Measurements from ENCODE around the gene SMIM21. TPM values are rescaled to one million over a fixed set of nuclear protein-coding genes. Genes with fewer than 3 reads are reported as not detected.

SMIM21 gene
- total RNA-seq, 1 experiment from 2014 or later: not detected

DNA sequence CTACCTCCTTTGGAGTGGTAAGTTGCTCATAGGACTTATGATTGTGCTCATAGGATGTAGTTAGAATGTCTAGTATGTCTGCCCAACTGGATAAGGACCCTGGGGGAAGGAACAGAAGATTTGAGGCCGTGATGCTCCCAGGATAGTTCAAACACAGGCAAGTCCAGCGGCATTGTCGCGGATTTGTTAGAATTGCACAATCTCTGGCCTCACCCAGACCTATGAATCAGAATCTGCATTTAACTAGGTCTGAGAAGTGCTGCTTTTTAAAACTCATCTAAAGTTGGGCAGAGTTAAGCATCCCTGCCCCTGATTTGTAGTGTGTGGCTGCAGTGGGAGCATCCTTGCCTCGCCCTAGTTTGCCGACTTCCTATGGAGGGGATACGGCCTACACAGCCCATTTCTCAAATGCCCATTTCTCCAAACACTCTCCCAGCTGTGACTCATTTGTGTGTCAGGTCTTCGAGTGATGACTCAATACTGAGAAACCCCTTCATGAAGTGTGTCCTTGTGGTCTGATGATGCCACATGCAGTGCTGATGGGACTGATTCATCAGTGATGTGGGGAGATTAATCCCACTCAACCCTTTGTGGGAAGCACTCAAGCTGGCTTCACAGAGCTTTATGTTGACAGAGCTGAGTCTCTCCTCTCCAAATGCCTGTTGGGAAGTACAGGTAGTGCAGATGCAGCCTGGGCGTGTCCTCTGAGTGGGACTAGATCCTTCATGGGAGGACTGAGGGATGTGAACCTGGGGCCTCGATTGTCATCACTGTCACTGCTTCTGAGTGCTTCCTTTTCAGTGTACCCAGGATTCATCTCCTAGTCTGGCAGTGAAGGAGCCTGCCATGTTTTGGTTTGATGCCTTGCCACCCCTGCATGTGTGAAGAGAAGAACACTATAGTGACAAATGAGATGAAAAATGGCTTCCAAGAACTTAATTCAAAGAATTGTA lies 18.7 kb downstream of the SMIM21 start:
- CTCF ChIA-PET: no interaction called here

DNA sequence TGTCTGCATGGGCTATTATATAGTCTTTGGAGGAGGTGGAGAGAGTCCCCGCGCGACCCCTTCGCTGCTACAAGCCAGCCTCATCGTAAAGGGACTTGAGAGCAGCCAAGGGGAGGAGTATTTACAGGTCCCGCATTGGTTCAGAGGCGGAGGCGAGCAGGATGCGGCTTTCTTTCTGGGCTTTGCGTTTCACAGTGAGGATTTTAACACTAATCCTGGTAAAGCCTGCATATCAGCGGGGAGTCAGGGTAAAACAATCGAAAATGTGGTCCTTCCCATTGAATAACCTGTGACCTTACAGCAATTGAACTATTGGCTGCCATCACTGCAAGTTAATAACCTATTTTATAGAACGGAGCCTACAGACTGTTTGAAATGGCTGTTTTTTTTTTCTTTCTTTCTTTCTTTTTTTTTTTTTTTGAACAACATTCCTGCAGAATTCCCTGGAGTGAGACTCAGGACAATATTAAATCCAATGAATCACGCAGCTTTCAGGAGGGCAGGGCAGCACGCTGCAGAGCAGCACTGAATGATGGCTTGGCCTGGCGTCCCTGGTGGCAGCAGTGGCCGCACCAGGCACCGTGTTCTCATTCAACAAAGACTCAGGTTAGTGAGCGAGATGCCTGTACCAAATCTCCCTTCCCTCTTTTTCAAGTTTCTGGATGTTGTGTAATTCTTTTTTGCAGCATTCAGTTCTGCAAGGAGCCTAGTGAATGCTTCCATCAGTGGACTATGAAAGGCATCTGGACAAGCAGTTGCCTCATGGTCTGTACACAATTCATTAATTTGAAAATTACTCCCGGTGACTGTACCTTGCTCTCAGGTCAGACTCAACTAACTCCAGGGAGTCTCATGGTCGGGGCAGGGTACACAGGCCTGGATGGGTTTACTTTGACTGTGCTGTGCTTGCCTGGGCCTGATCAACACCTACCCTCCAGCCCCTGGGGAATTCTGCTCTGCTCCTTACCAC lies 19.8 kb downstream of the SMIM21 start:
- ChIA-PET POLR2A (no interaction called here), CTCF (no interaction called here)
- Mint-ChIP-seq H3K36me3 (ENCODE audit: insufficient read depth, unreplicated experiment) (no peaks in the 10 kb centered on the region), H3K4me1 (ENCODE audit: low read depth, unreplicated experiment) (no peaks in the 10 kb centered on the region), H3K4me3 (ENCODE audit: unreplicated experiment) (no peak overlapping the region), H3K27ac (ENCODE audit: unreplicated experiment) (no peak overlapping the region), H3K27me3 (ENCODE audit: insufficient read depth, unreplicated experiment) (peaks cover 4% of the 10 kb centered on the region), H3K9me3 (ENCODE audit: unreplicated experiment) (no peaks in the 10 kb centered on the region)
- Histone ChIP-seq H3K27me3 (replicated peaks; ENCODE audit: control insufficient read depth, insufficient read depth, low read length) (no peaks in the 10 kb centered on the region), H3K9me3 (no peaks in the 10 kb centered on the region), H3K36me3 (ENCODE audit: control insufficient read depth, insufficient read depth, low read length) (no peaks in the 10 kb centered on the region), H3K4me3 (ENCODE audit: low read depth, low read length) (no peak overlapping the region), H3K4me1 (no peaks in the 10 kb centered on the region)
- intact Hi-C loops (cut with micrococcal nuclease; ENCODE audit: unreplicated experiment): no loop called here
- no TSS peak for BruUV-seq (replicated peaks)
- DNase-seq: no peak
- TF ChIP-seq, protein P1, sequence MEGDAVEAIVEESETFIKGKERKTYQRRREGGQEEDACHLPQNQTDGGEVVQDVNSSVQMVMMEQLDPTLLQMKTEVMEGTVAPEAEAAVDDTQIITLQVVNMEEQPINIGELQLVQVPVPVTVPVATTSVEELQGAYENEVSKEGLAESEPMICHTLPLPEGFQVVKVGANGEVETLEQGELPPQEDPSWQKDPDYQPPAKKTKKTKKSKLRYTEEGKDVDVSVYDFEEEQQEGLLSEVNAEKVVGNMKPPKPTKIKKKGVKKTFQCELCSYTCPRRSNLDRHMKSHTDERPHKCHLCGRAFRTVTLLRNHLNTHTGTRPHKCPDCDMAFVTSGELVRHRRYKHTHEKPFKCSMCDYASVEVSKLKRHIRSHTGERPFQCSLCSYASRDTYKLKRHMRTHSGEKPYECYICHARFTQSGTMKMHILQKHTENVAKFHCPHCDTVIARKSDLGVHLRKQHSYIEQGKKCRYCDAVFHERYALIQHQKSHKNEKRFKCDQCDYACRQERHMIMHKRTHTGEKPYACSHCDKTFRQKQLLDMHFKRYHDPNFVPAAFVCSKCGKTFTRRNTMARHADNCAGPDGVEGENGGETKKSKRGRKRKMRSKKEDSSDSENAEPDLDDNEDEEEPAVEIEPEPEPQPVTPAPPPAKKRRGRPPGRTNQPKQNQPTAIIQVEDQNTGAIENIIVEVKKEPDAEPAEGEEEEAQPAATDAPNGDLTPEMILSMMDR (IDR thresholded peaks at IDR 0.05; ENCODE audit: insufficient read depth in 1 of 2, low read depth in 1 of 2, low read length in 1 of 2, severe bottlenecking in 1 of 2, unreplicated experiment in 1 of 2): no peak

More for the DNA sequence above, 18.7 kb downstream of the SMIM21 start:
- Histone ChIP-seq H3K36me3 (ENCODE audit: control insufficient read depth, insufficient read depth, low read length) (no peaks in the 10 kb centered on the region), H3K27me3 (replicated peaks; ENCODE audit: control insufficient read depth, insufficient read depth, low read length) (no peaks in the 10 kb centered on the region), H3K9me3 (no peaks in the 10 kb centered on the region), H3K4me3 (ENCODE audit: low read depth, low read length) (no peak overlapping the region), H3K4me1 (no peaks in the 10 kb centered on the region)
- TF ChIP-seq, protein P1 (IDR thresholded peaks at IDR 0.05; ENCODE audit: insufficient read depth in 1 of 2, low read depth in 1 of 2, low read length in 1 of 2, severe bottlenecking in 1 of 2, unreplicated experiment in 1 of 2): no peak
- H3K36me3 Mint-ChIP-seq (ENCODE audit: insufficient read depth, unreplicated experiment): no peaks in the 10 kb centered on the region
- peaks cover 4% of the 10 kb centered on the region for H3K27me3 Mint-ChIP-seq (ENCODE audit: insufficient read depth, unreplicated experiment)
- H3K27ac Mint-ChIP-seq (ENCODE audit: unreplicated experiment): no peak overlapping the region
- POLR2A ChIA-PET: no interaction called here
- DNase-seq: no peak
- no peak overlapping the region for H3K4me3 Mint-ChIP-seq (ENCODE audit: unreplicated experiment)
- no peaks in the 10 kb centered on the region for H3K4me1 Mint-ChIP-seq (ENCODE audit: low read depth, unreplicated experiment)
- no peaks in the 10 kb centered on the region for H3K9me3 Mint-ChIP-seq (ENCODE audit: unreplicated experiment)
- no TSS peak for BruUV-seq (replicated peaks)
- intact Hi-C loops (cut with micrococcal nuclease; ENCODE audit: unreplicated experiment): no loop called here

Measured in Caco-2 (cell line).